Immature natural killer cell (primary cell): ENCODE data around the gene LRRIQ1. TPM values are rescaled to one million over a fixed set of nuclear protein-coding genes. Genes with fewer than 3 reads are reported as not detected.

Source experiments
- DNase-seq, 3 donors: peaks; one replicate each; pipeline ENCODE4 v3.0.0; 2022; ENCODE audit warnings: mixed read lengths in 1 of 3
- H3K27ac Mint-ChIP-seq, 6 donors: one replicate each; pipeline ENCODE4 v1.8.0; 2020; ENCODE audit warnings: mixed read lengths in 6 of 6, mild to moderate bottlenecking in 5 of 6, inconsistent platforms in 4 of 6, moderate library complexity in 3 of 6
- H3K27me3 Mint-ChIP-seq, 3 donors: one replicate each; pipeline ENCODE4 v1.8.0; 2020 to 2021; ENCODE audit warnings: low read depth in 3 of 3, mild to moderate bottlenecking in 3 of 3, mixed read lengths in 3 of 3, moderate library complexity in 3 of 3, inconsistent platforms in 1 of 3
- H3K36me3 Mint-ChIP-seq, 3 donors: one replicate each; pipeline ENCODE4 v1.8.0; 2020; ENCODE audit warnings: mixed read lengths in 3 of 3, inconsistent platforms in 2 of 3, mild to moderate bottlenecking in 2 of 3
- H3K4me1 Mint-ChIP-seq, 2 donors: one replicate each; pipeline ENCODE4 v1.8.0; 2020; ENCODE audit warnings: inconsistent platforms in 2 of 2, mild to moderate bottlenecking in 2 of 2, mixed read lengths in 2 of 2, moderate library complexity in 1 of 2
- H3K4me3 Mint-ChIP-seq, 5 donors: one replicate each; pipeline ENCODE4 v1.8.0; 2020; ENCODE audit warnings: mild to moderate bottlenecking in 5 of 5, mixed read lengths in 5 of 5, inconsistent platforms in 3 of 5, moderate library complexity in 3 of 5
- H3K9me3 Mint-ChIP-seq, 6 donors: one replicate each; pipeline ENCODE4 v1.8.0; 2020; ENCODE audit warnings: mild to moderate bottlenecking in 6 of 6, mixed read lengths in 6 of 6, inconsistent platforms in 4 of 6, moderate library complexity in 3 of 6
- polyA plus RNA-seq, 3 donors: library from polyadenylated mRNA; unstranded; fragments of 300-500 nt; fragmentation: Illumina TruSeq; gene quantifications; one replicate each; pipeline ENCODE4 v1.2.3, GENCODE V29; 2021

LRRIQ1 gene
- polyA plus RNA-seq, 3 donors from 2014 or later, result not detected

- Mint-ChIP-seq H3K4me1 (no peaks in the 10 kb centered on the region), H3K9me3 (peaks cover 0 to 5% (median 2%) of the 10 kb centered on the region in 6 donors), H3K4me3 (no peak overlapping the region), H3K36me3 (no peaks in the 10 kb centered on the region), H3K27ac (no peak overlapping the region), H3K27me3 (peaks cover 0 to 2% (median 0%) of the 10 kb centered on the region in 3 donors)
- DNase-seq, result no peak
Observed at GRCh38 chr12:85017133-85017532, 19.0 kb upstream of the LRRIQ1 start.

DNA sequence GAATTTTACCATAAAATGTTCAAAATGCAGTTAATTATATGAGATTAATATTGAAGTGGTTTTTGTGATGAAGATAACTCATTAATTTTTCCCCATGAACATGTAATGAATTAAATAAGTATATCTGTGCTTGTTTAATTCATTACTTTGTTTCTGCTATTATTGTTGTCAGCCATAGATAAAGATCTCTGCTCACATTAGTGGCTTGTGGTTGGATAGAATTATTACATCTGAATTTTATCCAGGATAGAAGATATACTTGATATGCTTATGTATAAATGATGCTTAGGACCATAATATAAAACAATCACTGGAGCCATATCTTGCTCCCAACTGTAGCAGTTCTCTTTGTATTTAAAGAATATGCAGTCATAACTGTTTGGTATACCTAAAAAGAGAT is 18.5 kb upstream of the LRRIQ1 start:
- H3K36me3 Mint-ChIP-seq, result no peaks in the 10 kb centered on the region

GRCh38 chr12:85018098-85018497 is 18.1 kb upstream of the LRRIQ1 start:
- no peak overlapping the region for H3K27ac Mint-ChIP-seq
- H3K27me3 Mint-ChIP-seq, result no peaks in the 10 kb centered on the region
- no peak overlapping the region for H3K4me3 Mint-ChIP-seq
- H3K36me3 Mint-ChIP-seq, result no peaks in the 10 kb centered on the region
- no peaks in the 10 kb centered on the region for H3K4me1 Mint-ChIP-seq
- H3K9me3 Mint-ChIP-seq, result peaks cover 0 to 3% (median under 1%) of the 10 kb centered on the region in 6 donors
- DNase-seq, result no peak

More for the DNA sequence above, 18.5 kb upstream of the LRRIQ1 start:
- no peak overlapping the region for H3K4me3 Mint-ChIP-seq
- DNase-seq, result no peak
- peaks cover 0 to 3% (median under 1%) of the 10 kb centered on the region in 6 donors for H3K9me3 Mint-ChIP-seq
- H3K4me1 Mint-ChIP-seq, result no peaks in the 10 kb centered on the region
- no peaks in the 10 kb centered on the region for H3K27me3 Mint-ChIP-seq
- H3K27ac Mint-ChIP-seq, result no peak overlapping the region

- Mint-ChIP-seq H3K9me3 (peaks cover 0 to 12% (median 2%) of the 10 kb centered on the region in 6 donors), H3K4me1 (no peaks in the 10 kb centered on the region), H3K27ac (no peak overlapping the region), H3K36me3 (no peaks in the 10 kb centered on the region), H3K4me3 (no peak overlapping the region), H3K27me3 (peaks cover 0 to 4% (median 2%) of the 10 kb centered on the region in 3 donors)
- DNase-seq, result no peak
Observed at GRCh38 chr12:85029456-85029855, 6.7 kb upstream of the LRRIQ1 start.

- peak overlapping the region in 1 of 5 donors; percentile 33 for H3K4me3 Mint-ChIP-seq
- H3K4me1 Mint-ChIP-seq, result no peaks in the 10 kb centered on the region
- H3K9me3 Mint-ChIP-seq, result peaks cover 0 to 6% (median 3%) of the 10 kb centered on the region in 6 donors
- no peaks in the 10 kb centered on the region for H3K36me3 Mint-ChIP-seq
- peaks cover 2 to 6% (median 2%) of the 10 kb centered on the region in 3 donors for H3K27me3 Mint-ChIP-seq
- no peak for DNase-seq
- no peak overlapping the region for H3K27ac Mint-ChIP-seq
Observed at GRCh38 chr12:85036733-85037132, 582 bp downstream of the LRRIQ1 start.

DNA sequence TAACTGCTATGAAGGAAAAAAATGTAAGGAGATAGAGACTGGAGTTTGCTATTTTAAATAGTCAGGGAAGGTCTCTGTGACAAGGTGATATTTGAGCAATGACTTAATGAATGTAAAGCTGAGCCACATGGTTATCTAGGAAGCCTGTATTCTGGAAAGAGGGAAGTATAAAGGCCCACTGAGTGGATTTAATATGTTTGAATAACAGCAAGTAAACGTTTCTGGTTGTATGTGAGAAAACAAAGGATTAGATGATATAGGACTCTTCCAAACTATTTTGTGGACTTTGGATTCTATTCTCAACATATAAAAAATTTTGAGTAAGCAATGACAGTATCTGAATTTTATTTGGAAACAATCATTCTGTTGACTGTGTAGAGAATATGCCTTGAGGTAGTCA is 5.2 kb downstream of the LRRIQ1 start:
- Mint-ChIP-seq H3K4me3 (no peak overlapping the region), H3K36me3 (no peaks in the 10 kb centered on the region), H3K9me3 (peaks cover 0 to 2% (median 0%) of the 10 kb centered on the region in 6 donors), H3K27me3 (peaks cover 0 to 4% (median 2%) of the 10 kb centered on the region in 3 donors), H3K4me1 (no peaks in the 10 kb centered on the region), H3K27ac (no peak overlapping the region)
- DNase-seq, result no peak

DNA sequence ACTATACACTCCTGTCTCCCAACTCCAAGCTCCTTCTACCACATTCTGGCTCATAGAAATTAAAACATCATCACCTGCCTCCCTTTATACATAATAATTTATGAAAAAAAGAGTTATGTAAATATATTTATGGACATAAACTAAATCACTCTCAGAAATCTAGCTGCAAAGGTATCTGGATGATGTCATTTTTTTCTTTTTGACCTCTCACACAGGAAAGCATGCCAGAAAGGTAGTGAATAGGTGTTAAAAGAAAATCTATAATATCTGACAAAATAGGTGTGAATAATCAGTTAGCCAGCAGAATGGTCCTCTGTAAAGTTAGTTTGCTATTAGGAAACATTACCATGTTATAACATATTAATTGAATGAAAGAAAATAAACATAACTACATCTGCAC is 7.7 kb downstream of the LRRIQ1 start:
- no peak overlapping the region for H3K27ac Mint-ChIP-seq
- peaks cover 0 to 3% (median 0%) of the 10 kb centered on the region in 3 donors for H3K27me3 Mint-ChIP-seq
- peaks cover 0 to 7% (median 3%) of the 10 kb centered on the region in 6 donors for H3K9me3 Mint-ChIP-seq
- no peak for DNase-seq
- H3K36me3 Mint-ChIP-seq, result no peaks in the 10 kb centered on the region
- H3K4me1 Mint-ChIP-seq, result no peaks in the 10 kb centered on the region
- H3K4me3 Mint-ChIP-seq, result no peak overlapping the region

DNA sequence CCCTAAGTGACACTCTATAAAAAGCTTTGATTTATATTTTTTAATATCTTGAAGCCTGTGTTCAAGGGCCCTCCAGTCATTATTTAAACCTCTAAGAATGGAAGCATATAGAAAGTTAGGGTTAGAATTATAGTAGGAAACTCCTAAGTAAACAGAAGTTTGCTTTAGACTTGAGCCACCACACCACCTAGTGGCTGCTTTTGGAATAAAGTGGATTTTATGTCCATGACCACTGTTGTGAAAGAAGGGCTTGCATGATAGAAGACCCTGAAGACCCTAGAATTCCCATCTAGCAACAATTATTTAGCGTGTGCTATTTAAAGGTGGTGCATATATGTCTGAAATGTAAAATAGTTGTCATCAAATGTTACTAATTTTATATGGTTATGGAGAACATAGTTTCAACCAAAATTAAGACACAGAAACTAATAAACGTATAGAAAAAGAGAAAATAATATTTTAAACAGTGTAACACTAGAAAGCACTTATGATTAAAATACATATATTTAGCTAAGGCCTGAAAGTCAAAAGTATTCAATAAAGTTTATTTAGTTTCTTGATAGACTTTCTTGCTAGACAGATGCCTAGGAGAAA is 21.3 kb downstream of the LRRIQ1 start:
- no peak for DNase-seq
- H3K27me3 Mint-ChIP-seq, result peaks cover 0 to 4% (median 0%) of the 10 kb centered on the region in 3 donors
- H3K27ac Mint-ChIP-seq, result no peak overlapping the region

DNA sequence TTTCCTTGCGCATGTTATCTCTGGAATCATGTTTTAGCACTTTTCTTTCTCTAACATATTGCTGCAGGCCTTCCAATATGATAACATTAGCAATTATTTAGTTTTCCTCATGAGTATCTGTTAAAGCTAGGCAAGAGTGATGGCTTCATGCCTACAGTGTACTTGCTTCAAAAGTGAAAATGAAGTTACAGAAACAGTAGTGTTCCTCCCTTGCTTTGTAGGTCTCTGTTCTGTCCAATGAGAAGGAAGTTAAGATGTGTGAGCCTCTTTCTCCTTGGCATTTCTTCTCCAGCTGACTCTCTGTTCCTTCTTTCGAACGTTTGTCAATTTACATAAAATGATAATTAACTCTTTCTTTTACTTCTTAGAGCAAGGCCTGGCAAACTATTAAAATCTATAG is 22.2 kb downstream of the LRRIQ1 start:
- H3K4me1 Mint-ChIP-seq, result no peaks in the 10 kb centered on the region
- H3K27ac Mint-ChIP-seq, result no peak overlapping the region
- no peak overlapping the region for H3K4me3 Mint-ChIP-seq
- no peak for DNase-seq
- peaks cover 0 to 4% (median 0%) of the 10 kb centered on the region in 3 donors for H3K27me3 Mint-ChIP-seq
- no peaks in the 10 kb centered on the region for H3K36me3 Mint-ChIP-seq
- H3K9me3 Mint-ChIP-seq, result peaks cover 0 to 13% (median 2%) of the 10 kb centered on the region in 6 donors

More for the DNA sequence above, 21.3 kb downstream of the LRRIQ1 start:
- Mint-ChIP-seq H3K36me3 (no peaks in the 10 kb centered on the region), H3K4me1 (no peaks in the 10 kb centered on the region), H3K9me3 (peaks cover 0 to 19% (median 5%) of the 10 kb centered on the region in 6 donors), H3K4me3 (no peak overlapping the region)

- H3K4me1 Mint-ChIP-seq, result no peaks in the 10 kb centered on the region
- no peak for DNase-seq
- no peak overlapping the region for H3K4me3 Mint-ChIP-seq
- peaks cover 0 to 9% (median 3%) of the 10 kb centered on the region in 6 donors for H3K9me3 Mint-ChIP-seq
- no peak overlapping the region for H3K27ac Mint-ChIP-seq
- H3K27me3 Mint-ChIP-seq, result peaks cover 0 to 1% (median 0%) of the 10 kb centered on the region in 3 donors
- H3K36me3 Mint-ChIP-seq, result no peaks in the 10 kb centered on the region
Observed at GRCh38 chr12:85059594-85059993, 23.4 kb downstream of the LRRIQ1 start.

DNA sequence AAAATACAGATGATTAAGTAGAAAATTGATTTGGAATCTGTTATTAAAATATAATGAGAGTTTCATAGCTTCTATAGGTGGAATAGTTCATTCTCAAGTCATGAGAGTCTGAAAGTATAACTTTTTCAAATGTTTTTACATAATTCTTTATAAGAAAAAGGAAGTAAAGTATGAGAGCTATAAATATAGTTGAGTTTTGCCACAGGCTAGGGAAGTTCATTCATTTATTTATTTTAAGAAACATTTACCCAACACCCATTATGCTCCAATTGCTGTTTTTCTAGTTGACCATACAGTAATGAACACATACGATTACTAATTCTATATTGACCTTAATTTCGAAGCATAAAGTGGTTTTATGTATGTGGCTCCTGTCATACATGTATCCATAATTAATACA is 24.8 kb downstream of the LRRIQ1 start:
- H3K9me3 Mint-ChIP-seq, result peaks cover 0 to 5% (median 2%) of the 10 kb centered on the region in 6 donors
- H3K4me1 Mint-ChIP-seq, result no peaks in the 10 kb centered on the region
- H3K27ac Mint-ChIP-seq, result no peak overlapping the region
- H3K27me3 Mint-ChIP-seq, result no peaks in the 10 kb centered on the region
- DNase-seq, result no peak
- no peaks in the 10 kb centered on the region for H3K36me3 Mint-ChIP-seq
- H3K4me3 Mint-ChIP-seq, result no peak overlapping the region

- Mint-ChIP-seq H3K4me3 (no peak overlapping the region), H3K4me1 (no peaks in the 10 kb centered on the region), H3K27me3 (peaks cover 0 to 1% (median 0%) of the 10 kb centered on the region in 3 donors), H3K9me3 (peaks cover 0 to 10% (median 1%) of the 10 kb centered on the region in 6 donors), H3K36me3 (no peaks in the 10 kb centered on the region), H3K27ac (no peak overlapping the region)
- DNase-seq, result no peak
Observed at GRCh38 chr12:85065837-85066482, 29.8 kb downstream of the LRRIQ1 start.

DNA sequence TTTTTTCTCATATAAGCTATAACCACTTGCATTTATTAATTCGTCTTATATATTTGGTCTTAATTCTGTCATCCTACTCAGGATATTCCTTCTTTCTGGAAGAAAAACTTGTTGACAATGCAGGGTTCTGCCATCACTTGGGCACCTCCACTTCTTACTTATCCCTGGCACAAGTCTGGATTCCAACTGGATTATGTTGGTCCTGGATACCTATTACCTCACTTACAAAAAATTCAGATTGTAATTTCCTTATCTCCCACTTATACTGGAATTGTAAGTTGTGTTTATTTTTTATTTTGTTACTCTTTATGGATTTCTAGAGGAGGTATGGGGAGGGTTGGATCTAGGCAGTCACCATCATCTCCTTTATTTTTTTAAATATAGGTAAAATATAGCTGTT is 36.7 kb downstream of the LRRIQ1 start:
- DNase-seq, result no peak
- Mint-ChIP-seq H3K27ac (no peak overlapping the region), H3K9me3 (peaks cover 0 to 17% (median 3%) of the 10 kb centered on the region in 6 donors), H3K4me3 (no peak overlapping the region), H3K4me1 (no peaks in the 10 kb centered on the region), H3K36me3 (no peaks in the 10 kb centered on the region), H3K27me3 (peaks cover 0 to 1% (median 0%) of the 10 kb centered on the region in 3 donors)

DNA sequence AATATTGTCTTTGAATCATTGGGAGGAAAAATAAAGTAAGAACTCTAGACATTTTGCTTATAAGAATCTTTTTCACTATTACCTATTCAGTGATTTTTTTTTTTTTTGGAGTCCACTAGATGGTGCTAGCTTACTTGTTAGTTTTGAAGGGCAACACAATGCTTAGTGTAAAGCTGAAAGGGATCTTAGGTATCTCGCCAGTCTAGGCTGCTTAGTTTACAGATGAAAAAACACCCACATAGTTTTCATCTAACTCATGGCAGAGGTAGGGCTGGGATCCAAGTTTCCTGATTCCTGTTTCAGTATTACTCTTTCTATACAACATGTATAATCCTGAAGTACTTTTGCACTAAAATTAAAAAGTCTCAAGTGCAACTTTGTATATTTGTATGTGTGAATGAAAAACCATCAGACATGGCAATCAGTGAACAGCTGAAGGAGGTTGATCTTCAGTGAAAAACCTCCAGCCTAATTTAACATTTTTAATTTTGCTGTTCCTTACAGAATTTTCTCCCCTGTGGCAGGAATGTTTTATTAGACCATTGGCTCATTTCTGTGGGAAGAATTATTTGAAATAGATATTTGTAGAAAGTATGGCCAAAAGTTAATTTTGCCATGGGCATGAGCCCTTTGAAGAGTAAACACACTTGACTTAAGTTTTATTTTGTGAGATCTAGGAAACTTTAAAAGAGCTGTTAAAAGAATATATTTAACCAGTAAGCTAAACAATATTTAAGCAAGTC is 40.7 kb downstream of the LRRIQ1 start:
- H3K27me3 Mint-ChIP-seq, result peaks cover 0 to 2% (median 0%) of the 10 kb centered on the region in 3 donors
- no peak for DNase-seq
- no peak overlapping the region for H3K4me3 Mint-ChIP-seq
- peaks cover 0 to 11% (median 3%) of the 10 kb centered on the region in 6 donors for H3K9me3 Mint-ChIP-seq
- H3K4me1 Mint-ChIP-seq, result no peaks in the 10 kb centered on the region
- H3K27ac Mint-ChIP-seq, result no peak overlapping the region
- no peaks in the 10 kb centered on the region for H3K36me3 Mint-ChIP-seq
